WTC11 (cell line): Measurements from ENCODE around the gene FOXL1. TPM values are rescaled to one million over a fixed set of nuclear protein-coding genes. Genes with fewer than 3 reads are reported as not detected.

ENCODE experiments used
- ATAC-seq: fragments of 200-7000 bp; cut with Tn5 transposase; 2 replicates; pipeline ENCODE4 v1.10.0; 2021; ENCODE audit warnings: mild to moderate bottlenecking, moderate library complexity
- CTCF ChIA-PET: fragments of 300-600 bp; sonication (Branson Sonifier 250); formaldehyde crosslinking; loops from one replicate; lab custom pipeline; 2021; ENCODE audit warnings: antibody characterized with exemption; lab: Charles Lee
- POLR2A ChIA-PET: fragments of 350-600 bp; sonication (Branson Sonifier 250); formaldehyde crosslinking; loops from one replicate; lab custom pipeline; 2021; ENCODE audit warnings: antibody characterized with exemption; lab: Charles Lee
- DNase-seq: peaks from one replicate; pipeline ENCODE4 v3.0.0; 2021; ENCODE audit warnings: low spot score
- H3K27ac Mint-ChIP-seq: 2 replicates; pipeline ENCODE4 v1.8.0; 2021; ENCODE audit warnings: mixed read lengths
- H3K27me3 Mint-ChIP-seq: 2 replicates; pipeline ENCODE4 v1.8.0; 2021; ENCODE audit warnings: low read depth, mild to moderate bottlenecking, moderate library complexity, mixed read lengths
- H3K36me3 Mint-ChIP-seq: 2 replicates; pipeline ENCODE4 v1.8.0; 2021; ENCODE audit warnings: mixed read lengths
- H3K4me1 Mint-ChIP-seq: 2 replicates; pipeline ENCODE4 v1.8.0; 2022; ENCODE audit warnings: mixed read lengths
- H3K4me3 Mint-ChIP-seq: 2 replicates; pipeline ENCODE4 v1.8.0; 2021; ENCODE audit warnings: mild to moderate bottlenecking, moderate library complexity, mixed read lengths
- H3K9me3 Mint-ChIP-seq: 2 replicates; pipeline ENCODE4 v1.8.0; 2021; ENCODE audit warnings: mixed read lengths
- CDX4 ChIP-seq: fragments of 250-450 bp; sonication (Bioruptor Pico); IDR thresholded peaks from 2 replicates; pipeline ENCODE4 v1.9.0; 2021; ENCODE audit warnings: moderate library complexity, mild to moderate bottlenecking, inconsistent platforms, borderline replicate concordance
- E2F1 ChIP-seq: sonication (generic); formaldehyde crosslinking; IDR thresholded peaks from 2 replicates; pipeline ENCODE4 v1.8.0; 2022; ENCODE audit warnings: mild to moderate bottlenecking, missing genetic modification reagents
- E2F4 ChIP-seq: sonication (generic); formaldehyde crosslinking; IDR thresholded peaks from 2 replicates; pipeline ENCODE4 v1.8.1; 2022; ENCODE audit warnings: low read depth, mild to moderate bottlenecking, moderate library complexity, missing genetic modification reagents, borderline replicate concordance
- FOXP1 ChIP-seq: sonication (generic); formaldehyde crosslinking; IDR thresholded peaks from 2 replicates; pipeline ENCODE4 v1.8.0; 2022; ENCODE audit warnings: missing genetic modification reagents, mild to moderate bottlenecking, moderate library complexity, borderline replicate concordance
- GRHL2 ChIP-seq: fragments of 250-450 bp; sonication (Bioruptor Pico); IDR thresholded peaks from 2 replicates; pipeline ENCODE4 v1.8.0; 2022; ENCODE audit warnings: mild to moderate bottlenecking, moderate library complexity; ENCODE audit not compliant: insufficient replicate concordance, severe bottlenecking
- IRF2 ChIP-seq: sonication (generic); formaldehyde crosslinking; IDR thresholded peaks from 2 replicates; pipeline ENCODE4 v1.8.0; 2022; ENCODE audit warnings: low read depth, missing genetic modification reagents, borderline replicate concordance
- JAZF1 ChIP-seq: fragments of 250-450 bp; sonication (Bioruptor Pico); IDR thresholded peaks from 2 replicates; pipeline ENCODE4 v1.9.0; 2021; ENCODE audit warnings: moderate library complexity, mild to moderate bottlenecking, inconsistent platforms
- JUN ChIP-seq: sonication (generic); formaldehyde crosslinking; IDR thresholded peaks from 2 replicates; pipeline ENCODE4 v1.8.0; 2023; ENCODE audit warnings: mild to moderate bottlenecking, missing genetic modification reagents
- MXD4 ChIP-seq: fragments of 250-450 bp; sonication (Bioruptor Pico); IDR thresholded peaks from 2 replicates; pipeline ENCODE4 v1.8.0; 2021; ENCODE audit warnings: mild to moderate bottlenecking, moderate library complexity, borderline replicate concordance
- NFE2L1 ChIP-seq: sonication (generic); formaldehyde crosslinking; IDR thresholded peaks from 2 replicates; pipeline ENCODE4 v1.8.1; 2023; ENCODE audit warnings: missing genetic modification reagents
- NR3C1 ChIP-seq: sonication (generic); formaldehyde crosslinking; conservative IDR thresholded peaks from 2 replicates; pipeline ENCODE4 v1.8.1; 2023; ENCODE audit warnings: low read depth, mild to moderate bottlenecking, missing genetic modification reagents
- RORB ChIP-seq: fragments of 250-450 bp; sonication (Bioruptor Pico); IDR thresholded peaks from 2 replicates; pipeline ENCODE4 v1.9.0; 2021; ENCODE audit warnings: mild to moderate bottlenecking
- SMAD3 ChIP-seq: sonication (generic); formaldehyde crosslinking; IDR thresholded peaks from 2 replicates; pipeline ENCODE4 v1.8.0; 2022; ENCODE audit warnings: missing genetic modification reagents, mild to moderate bottlenecking, borderline replicate concordance
- USF1 ChIP-seq: sonication (generic); formaldehyde crosslinking; IDR thresholded peaks from 2 replicates; pipeline ENCODE4 v1.8.0; 2022; ENCODE audit warnings: mild to moderate bottlenecking, missing genetic modification reagents
- USF2 ChIP-seq: sonication (generic); formaldehyde crosslinking; IDR thresholded peaks from 2 replicates; pipeline ENCODE4 v1.8.1; 2023; ENCODE audit warnings: mild to moderate bottlenecking, missing genetic modification reagents, moderate library complexity
- ZNF138 ChIP-seq: sonication (generic); formaldehyde crosslinking; conservative IDR thresholded peaks from 2 replicates; pipeline ENCODE4 v1.8.1; 2022; ENCODE audit warnings: mild to moderate bottlenecking, moderate library complexity, missing genetic modification reagents
- total RNA-seq: library from RNA; stranded (reverse); gene quantifications from 3 replicates; pipeline ENCODE4 v1.2.3, GENCODE V29; 2021
- TF ChIP-seq, protein P1 (sequence below): sonication (generic); formaldehyde crosslinking; IDR thresholded peaks from 2 replicates; pipeline ENCODE4 v1.8.1; 2022; ENCODE audit warnings: low read depth, missing genetic modification reagents, borderline replicate concordance
- TF ChIP-seq, protein P2 (sequence below): sonication (generic); formaldehyde crosslinking; IDR thresholded peaks from 2 replicates; pipeline ENCODE4 v1.8.1; 2023; ENCODE audit warnings: mild to moderate bottlenecking, missing genetic modification reagents, borderline replicate concordance
- TF ChIP-seq, protein P3 (sequence below): sonication (generic); formaldehyde crosslinking; IDR thresholded peaks from 2 replicates; pipeline ENCODE4 v1.8.0; 2023; ENCODE audit warnings: missing genetic modification reagents

FOXL1 gene
- total RNA-seq, 1 experiment from 2014 or later: 0.33 TPM

GRCh38 chr16:86553356-86553755 lies 25.0 kb upstream of the FOXL1 start (continued):
- TF ChIP-seq E2F1 (CRISPR knock-in tag): no peak
- no peak for TF ChIP-seq USF1 (CRISPR knock-in tag)
- TF ChIP-seq NR3C1 (CRISPR knock-in tag): no peak
- TF ChIP-seq RORB (CRISPR knock-in tag): no peak
- TF ChIP-seq JAZF1 (CRISPR knock-in tag): no peak
- no peak for TF ChIP-seq USF2
- no peak for TF ChIP-seq ZNF138 (CRISPR knock-in tag)
- no peak for TF ChIP-seq JUN
- no peak for TF ChIP-seq FOXP1 (CRISPR knock-in tag)
- TF ChIP-seq MXD4 (CRISPR knock-in tag): no peak

DNA sequence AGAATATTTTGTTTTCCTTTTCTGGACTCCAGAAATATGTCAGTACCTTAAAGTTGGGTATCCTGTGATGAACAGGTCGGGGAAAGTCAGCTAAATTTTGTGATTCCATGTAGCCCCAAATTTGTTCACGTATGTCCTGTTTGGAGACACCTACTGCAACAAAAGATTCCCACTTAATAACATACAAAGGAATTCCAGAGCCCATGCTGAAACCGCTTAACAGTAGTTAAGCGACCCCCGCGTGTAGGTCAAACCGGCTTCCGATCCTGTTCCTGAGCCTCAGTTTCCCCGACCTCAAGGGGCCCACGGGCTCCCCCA lies 23.8 kb upstream of the FOXL1 start:
- Mint-ChIP-seq H3K4me3 (peak overlapping the region; percentile 94), H3K27ac (peak overlapping the region; percentile 72), H3K4me1 (peaks cover 9% of the 10 kb centered on the region; the same call in 1 of the 2 replicates), H3K9me3 (no peaks in the 10 kb centered on the region), H3K27me3 (no peaks in the 10 kb centered on the region; the same call in 1 of the 2 replicates), H3K36me3 (no peaks in the 10 kb centered on the region)
- TF ChIP-seq NFE2L1 (CRISPR knock-in tag): no peak
- TF ChIP-seq E2F4 (CRISPR knock-in tag): no peak
- no peak for TF ChIP-seq GRHL2 (CRISPR knock-in tag)
- TF ChIP-seq IRF2 (CRISPR knock-in tag): no peak
- TF ChIP-seq SMAD3: no peak
- TF ChIP-seq, protein P1, sequence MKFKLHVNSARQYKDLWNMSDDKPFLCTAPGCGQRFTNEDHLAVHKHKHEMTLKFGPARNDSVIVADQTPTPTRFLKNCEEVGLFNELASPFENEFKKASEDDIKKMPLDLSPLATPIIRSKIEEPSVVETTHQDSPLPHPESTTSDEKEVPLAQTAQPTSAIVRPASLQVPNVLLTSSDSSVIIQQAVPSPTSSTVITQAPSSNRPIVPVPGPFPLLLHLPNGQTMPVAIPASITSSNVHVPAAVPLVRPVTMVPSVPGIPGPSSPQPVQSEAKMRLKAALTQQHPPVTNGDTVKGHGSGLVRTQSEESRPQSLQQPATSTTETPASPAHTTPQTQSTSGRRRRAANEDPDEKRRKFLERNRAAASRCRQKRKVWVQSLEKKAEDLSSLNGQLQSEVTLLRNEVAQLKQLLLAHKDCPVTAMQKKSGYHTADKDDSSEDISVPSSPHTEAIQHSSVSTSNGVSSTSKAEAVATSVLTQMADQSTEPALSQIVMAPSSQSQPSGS (CRISPR knock-in tag): no peak
- TF ChIP-seq, protein P2, sequence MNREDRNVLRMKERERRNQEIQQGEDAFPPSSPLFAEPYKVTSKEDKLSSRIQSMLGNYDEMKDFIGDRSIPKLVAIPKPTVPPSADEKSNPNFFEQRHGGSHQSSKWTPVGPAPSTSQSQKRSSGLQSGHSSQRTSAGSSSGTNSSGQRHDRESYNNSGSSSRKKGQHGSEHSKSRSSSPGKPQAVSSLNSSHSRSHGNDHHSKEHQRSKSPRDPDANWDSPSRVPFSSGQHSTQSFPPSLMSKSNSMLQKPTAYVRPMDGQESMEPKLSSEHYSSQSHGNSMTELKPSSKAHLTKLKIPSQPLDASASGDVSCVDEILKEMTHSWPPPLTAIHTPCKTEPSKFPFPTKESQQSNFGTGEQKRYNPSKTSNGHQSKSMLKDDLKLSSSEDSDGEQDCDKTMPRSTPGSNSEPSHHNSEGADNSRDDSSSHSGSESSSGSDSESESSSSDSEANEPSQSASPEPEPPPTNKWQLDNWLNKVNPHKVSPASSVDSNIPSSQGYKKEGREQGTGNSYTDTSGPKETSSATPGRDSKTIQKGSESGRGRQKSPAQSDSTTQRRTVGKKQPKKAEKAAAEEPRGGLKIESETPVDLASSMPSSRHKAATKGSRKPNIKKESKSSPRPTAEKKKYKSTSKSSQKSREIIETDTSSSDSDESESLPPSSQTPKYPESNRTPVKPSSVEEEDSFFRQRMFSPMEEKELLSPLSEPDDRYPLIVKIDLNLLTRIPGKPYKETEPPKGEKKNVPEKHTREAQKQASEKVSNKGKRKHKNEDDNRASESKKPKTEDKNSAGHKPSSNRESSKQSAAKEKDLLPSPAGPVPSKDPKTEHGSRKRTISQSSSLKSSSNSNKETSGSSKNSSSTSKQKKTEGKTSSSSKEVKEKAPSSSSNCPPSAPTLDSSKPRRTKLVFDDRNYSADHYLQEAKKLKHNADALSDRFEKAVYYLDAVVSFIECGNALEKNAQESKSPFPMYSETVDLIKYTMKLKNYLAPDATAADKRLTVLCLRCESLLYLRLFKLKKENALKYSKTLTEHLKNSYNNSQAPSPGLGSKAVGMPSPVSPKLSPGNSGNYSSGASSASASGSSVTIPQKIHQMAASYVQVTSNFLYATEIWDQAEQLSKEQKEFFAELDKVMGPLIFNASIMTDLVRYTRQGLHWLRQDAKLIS (CRISPR knock-in tag): no peak
- no peak for TF ChIP-seq FOXP1 (CRISPR knock-in tag)
- no peak for TF ChIP-seq CDX4 (CRISPR knock-in tag)
- TF ChIP-seq, protein P3, sequence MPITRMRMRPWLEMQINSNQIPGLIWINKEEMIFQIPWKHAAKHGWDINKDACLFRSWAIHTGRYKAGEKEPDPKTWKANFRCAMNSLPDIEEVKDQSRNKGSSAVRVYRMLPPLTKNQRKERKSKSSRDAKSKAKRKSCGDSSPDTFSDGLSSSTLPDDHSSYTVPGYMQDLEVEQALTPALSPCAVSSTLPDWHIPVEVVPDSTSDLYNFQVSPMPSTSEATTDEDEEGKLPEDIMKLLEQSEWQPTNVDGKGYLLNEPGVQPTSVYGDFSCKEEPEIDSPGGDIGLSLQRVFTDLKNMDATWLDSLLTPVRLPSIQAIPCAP (CRISPR knock-in tag): no peak
- no peak for ATAC-seq
- POLR2A ChIA-PET: no interaction called here
- CTCF ChIA-PET: interaction anchor here (1.0 kb wide), 1 partner anchor 522 kb away, joined by 4 read pairs; no protein-coding TSS in a partner anchor
- DNase-seq: no peak
